B cell (primary cell): ENCODE data around the gene ITIH3. TPM values are rescaled to one million over a fixed set of nuclear protein-coding genes. Genes with fewer than 3 reads are reported as not detected.

Experiments
- ATAC-seq: fragments of 200-7000 bp; cut with Tn5 transposase; one replicate; pipeline ENCODE4 v1.10.0; 2021; ENCODE audit warnings: low read depth, mild to moderate bottlenecking, moderate number of reproducible peaks, moderate library complexity
- CTCF ChIA-PET: fragments of 350-600 bp; sonication (Branson Sonifier 250); formaldehyde crosslinking; loops from one replicate; lab custom pipeline; 2021; ENCODE audit warnings: antibody characterized with exemption, inconsistent platforms; lab: Charles Lee
- POLR2A ChIA-PET: fragments of 350-600 bp; sonication (Branson Sonifier 250); formaldehyde crosslinking; loops from one replicate; lab custom pipeline; 2021; ENCODE audit warnings: antibody characterized with exemption; lab: Charles Lee
- DNase-seq: peaks from one replicate; pipeline ENCODE4 v3.0.0; 2013
- H2AFZ ChIP-seq: 2 replicates; pipeline ENCODE4 v1.6.1; 2012; ENCODE audit warnings: mild to moderate bottlenecking, low read depth, low read length; ENCODE audit not compliant: insufficient read depth, poor library complexity, severe bottlenecking
- H3K27ac ChIP-seq, 2 donors: 1 replicate in 1 of 2; 2 replicates in 1 of 2; pipeline ENCODE4 v1.5.1; 2012 to 2013; ENCODE audit warnings: low read length in 2 of 2, mild to moderate bottlenecking in 2 of 2, moderate library complexity in 1 of 2
- H3K27me3 ChIP-seq, 4 experiments: fragments of 200-600 bp in 1 of 4; sonication (generic) in 1 of 4; replicated peaks in 1 of 4; 1 replicate in 2 of 4; 2 replicates in 2 of 4; pipeline versions ENCODE4 v1.6.1 to v1.7.0; 2013 to 2016; ENCODE audit warnings: low read length in 3 of 4, mild to moderate bottlenecking in 2 of 4, mixed read lengths in 1 of 4, moderate library complexity in 1 of 4; ENCODE audit not compliant: insufficient read depth in 4 of 4, control insufficient read depth in 3 of 4; ENCODE audit errors: control extremely low read depth in 1 of 4
- H3K36me3 ChIP-seq, 2 experiments: replicated peaks in 1 of 2; 1 replicate in 1 of 2; 2 replicates in 1 of 2; pipeline versions ENCODE4 v1.6.1 to v1.7.1; 2013; ENCODE audit warnings: low read length in 1 of 2; ENCODE audit not compliant: insufficient read depth in 2 of 2, control insufficient read depth in 1 of 2; ENCODE audit errors: control extremely low read depth in 1 of 2, extremely low read depth in 1 of 2
- H3K4me1 ChIP-seq, 2 donors: fragments of 200-600 bp in 1 of 2; sonication (generic) in 1 of 2; 1 replicate in 1 of 2; 2 replicates in 1 of 2; pipeline versions ENCODE4 v1.5.1 to v1.6.1; 2013 to 2017; ENCODE audit warnings: low read length in 2 of 2; ENCODE audit not compliant: control insufficient read depth in 2 of 2, insufficient read depth in 2 of 2
- H3K4me2 ChIP-seq: replicated peaks from 2 replicates; pipeline ENCODE3; 2012; ENCODE audit warnings: mild to moderate bottlenecking, low read depth, low read length; ENCODE audit not compliant: poor library complexity, severe bottlenecking
- H3K4me3 ChIP-seq, 5 experiments: fragments of 200-600 bp in 1 of 5; sonication (generic) in 1 of 5; 1 replicate in 3 of 5; 2 replicates in 2 of 5; pipeline versions ENCODE4 v1.5.1 to v1.7.0; 2011 to 2016; ENCODE audit warnings: low read length in 4 of 5, mild to moderate bottlenecking in 4 of 5, low read depth in 2 of 5, control low read depth in 1 of 5, moderate library complexity in 1 of 5; ENCODE audit not compliant: insufficient read depth in 1 of 5; ENCODE audit errors: control extremely low read depth in 1 of 5, extremely low read depth in 1 of 5
- H3K79me2 ChIP-seq: fragments of 200-600 bp; sonication (generic); one replicate; pipeline ENCODE4 v1.6.0; 2016; ENCODE audit warnings: low read length; ENCODE audit not compliant: control insufficient read depth, insufficient read depth
- H3K9ac ChIP-seq: fragments of 200-600 bp; sonication (generic); 2 replicates; pipeline ENCODE4 v1.6.1; 2017; ENCODE audit warnings: mild to moderate bottlenecking, low read length, moderate library complexity
- H3K9me3 ChIP-seq, 3 donors: one replicate each; pipeline versions ENCODE4 v1.6.1 to v1.7.1; 2013; ENCODE audit warnings: low read length in 2 of 3; ENCODE audit not compliant: control insufficient read depth in 2 of 3, insufficient read depth in 1 of 3; ENCODE audit errors: control extremely low read depth in 1 of 3
- H4K20me1 ChIP-seq: 2 replicates; pipeline ENCODE4 v1.6.0; 2012; ENCODE audit warnings: mild to moderate bottlenecking, low read length; ENCODE audit not compliant: insufficient read depth, control insufficient read depth, poor library complexity, severe bottlenecking
- H3K27ac Mint-ChIP-seq: one replicate; pipeline ENCODE4 v1.8.0; 2021; ENCODE audit warnings: mixed read lengths
- H3K27me3 Mint-ChIP-seq: one replicate; pipeline ENCODE4 v1.8.0; 2021; ENCODE audit warnings: mixed read lengths
- H3K4me1 Mint-ChIP-seq: one replicate; pipeline ENCODE4 v1.8.0; 2021; ENCODE audit warnings: mixed read lengths
- H3K4me3 Mint-ChIP-seq: one replicate; pipeline ENCODE4 v1.8.0; 2021; ENCODE audit warnings: mixed read lengths
- H3K9me3 Mint-ChIP-seq: one replicate; pipeline ENCODE4 v1.8.0; 2022; ENCODE audit warnings: mixed read lengths; ENCODE audit not compliant: insufficient read depth
- CTCF ChIP-seq: fragments of 200-600 bp; IDR thresholded peaks from one replicate; pipeline ENCODE4 v1.8.0; 2022; ENCODE audit warnings: antibody characterized with exemption, mild to moderate bottlenecking
- EZH2 ChIP-seq: IDR thresholded peaks from 2 replicates; pipeline ENCODE4 v1.6.1; 2012; ENCODE audit warnings: borderline replicate concordance, low read depth, mild to moderate bottlenecking, moderate library complexity, low read length; ENCODE audit not compliant: insufficient read depth, poor library complexity, severe bottlenecking
- WGBS: methylation state at CpG from one replicate; pipeline ENCODE4 v1.1.5; 2013; ENCODE audit warnings: missing lambda C conversion rate; ENCODE audit not compliant: insufficient coverage; 5-methylcytosine and 5-hydroxymethylcytosine counted together
- intact Hi-C: fragments of 100-400 bp; cut with micrococcal nuclease; formaldehyde crosslinking; loops from one replicate; pipeline ENCODE4 v1.10.0; 2022
- polyA plus RNA-seq: library from polyadenylated mRNA; depleted of rRNA; stranded (reverse); fragments of >200 nt; gene quantifications from 2 replicates; pipeline ENCODE4 v1.2.3, GENCODE V29; 2012
- total RNA-seq, 2 donors: library from RNA; stranded (reverse); fragments of 120-200 nt in 1 of 2; gene quantifications; 1 replicate in 1 of 2; 2 replicates in 1 of 2; pipeline versions ENCODE4 v1.2.3 to v1.2.4, GENCODE V29; 2013 to 2022

Gene ITIH3
- total and polyA plus RNA-seq, 2 donors (not counting 1 experiment from before 2014, with no cell fraction given), result not detected

- no peak overlapping the region for H3K27ac ChIP-seq
- H3K79me2 ChIP-seq, result no peaks in the 10 kb centered on the region
- ATAC-seq (no peak), DNase-seq (no peak)
- no peaks in the 10 kb centered on the region for H3K36me3 ChIP-seq
- H3K9ac ChIP-seq, result no peak overlapping the region
- no peak for TF ChIP-seq CTCF
- no peak for TF ChIP-seq EZH2
- ChIA-PET CTCF (interaction anchor here (0.6 kb wide), 1 partner anchor 15 kb away, joined by 3 read pairs; no protein-coding TSS in a partner anchor), POLR2A (no interaction called here)
- 94% methylated on average over 7 of the region's 7 CpGs for WGBS
- Mint-ChIP-seq H3K9me3 (no peaks in the 10 kb centered on the region), H3K27ac (no peak overlapping the region), H3K27me3 (no peaks in the 10 kb centered on the region), H3K4me3 (no peak overlapping the region), H3K4me1 (no peaks in the 10 kb centered on the region)
- no peaks in the 10 kb centered on the region for H3K27me3 ChIP-seq
- no peak overlapping the region for H2AFZ ChIP-seq
- intact Hi-C loops, result no loop called here
- H3K4me2 ChIP-seq, result no peak overlapping the region
- H3K4me3 ChIP-seq, result no peak overlapping the region
- no peaks in the 10 kb centered on the region for H4K20me1 ChIP-seq
- H3K4me1 ChIP-seq, result no peaks in the 10 kb centered on the region
- H3K9me3 ChIP-seq, result no peaks in the 10 kb centered on the region
These were observed 2.2 kb upstream of the ITIH3 start for GRCh38 chr3:52792413-52792812.

GRCh38 chr3:52792961-52793695 lies 1.5 kb upstream of the ITIH3 start:
- no peaks in the 10 kb centered on the region for H3K9me3 Mint-ChIP-seq
- H3K4me3 Mint-ChIP-seq, result no peak overlapping the region
- ATAC-seq, result no peak
- no peak overlapping the region for H3K4me2 ChIP-seq
- ChIA-PET CTCF (no interaction called here), POLR2A (no interaction called here)
- DNase-seq, result no peak
- 87% methylated on average over 15 of the region's 18 CpGs for WGBS
- no peaks in the 10 kb centered on the region for H3K4me1 ChIP-seq
- no peaks in the 10 kb centered on the region for H4K20me1 ChIP-seq
- no peaks in the 10 kb centered on the region for H3K27me3 ChIP-seq
- H3K27me3 Mint-ChIP-seq, result no peaks in the 10 kb centered on the region
- no peak overlapping the region for H2AFZ ChIP-seq
- intact Hi-C loops, result no loop called here
- H3K9ac ChIP-seq, result no peak overlapping the region
- no peak overlapping the region for H3K4me3 ChIP-seq
- H3K27ac Mint-ChIP-seq, result no peak overlapping the region
- H3K36me3 ChIP-seq, result no peaks in the 10 kb centered on the region
- H3K27ac ChIP-seq, result no peak overlapping the region
- no peaks in the 10 kb centered on the region for H3K4me1 Mint-ChIP-seq
- H3K79me2 ChIP-seq, result no peaks in the 10 kb centered on the region
- TF ChIP-seq CTCF (no peak), EZH2 (no peak)
- no peaks in the 10 kb centered on the region for H3K9me3 ChIP-seq
